KMS-11 (cell line): ENCODE measurements around the gene FKBP8.

ENCODE experiments used
- H2AFZ ChIP-seq: fragments of 200-600 bp; sonication (generic); 2 replicates; pipeline ENCODE4 v1.6.1; 2016; ENCODE audit warnings: antibody characterized with exemption, mixed run types, low read depth
- H3K27ac ChIP-seq: fragments of 200-600 bp; sonication (generic); 2 replicates; pipeline ENCODE4 v1.6.1; 2016; ENCODE audit warnings: mild to moderate bottlenecking, mixed run types
- H3K27me3 ChIP-seq: fragments of 200-600 bp; sonication (generic); 2 replicates; pipeline ENCODE4 v1.6.1; 2017; ENCODE audit warnings: mild to moderate bottlenecking, low read depth, mixed run types, moderate library complexity; ENCODE audit not compliant: insufficient read depth
- H3K36me3 ChIP-seq: fragments of 200-600 bp; sonication (generic); 2 replicates; pipeline ENCODE4 v1.6.1; 2017; ENCODE audit warnings: mild to moderate bottlenecking, mixed run types; ENCODE audit not compliant: insufficient read depth
- H3K4me1 ChIP-seq: fragments of 200-600 bp; sonication (generic); 2 replicates; pipeline ENCODE4 v1.6.1; 2016; ENCODE audit warnings: mild to moderate bottlenecking, low read depth, mixed run types; ENCODE audit not compliant: poor library complexity, severe bottlenecking
- H3K4me2 ChIP-seq: fragments of 200-600 bp; sonication (generic); 2 replicates; pipeline ENCODE4 v1.7.0; 2016; ENCODE audit warnings: mild to moderate bottlenecking, mixed run types
- H3K4me3 ChIP-seq: fragments of 200-600 bp; sonication (generic); IDR thresholded peaks from 2 replicates; pipeline ENCODE4 v1.6.1; 2017; ENCODE audit warnings: low read depth, low read length, mixed read lengths; ENCODE audit not compliant: insufficient read depth
- H3K79me2 ChIP-seq: fragments of 200-600 bp; sonication (generic); 2 replicates; pipeline ENCODE4 v1.6.1; 2016; ENCODE audit warnings: low read depth, mixed run types; ENCODE audit not compliant: insufficient read depth
- H3K9ac ChIP-seq: fragments of 200-600 bp; sonication (generic); 2 replicates; pipeline ENCODE4 v1.6.1; 2016; ENCODE audit warnings: mild to moderate bottlenecking, mixed run types
- H4K20me1 ChIP-seq: fragments of 200-600 bp; sonication (generic); 2 replicates; pipeline ENCODE4 v1.6.1; 2016; ENCODE audit warnings: mild to moderate bottlenecking, mixed run types; ENCODE audit not compliant: insufficient read depth
- TF ChIP-seq, protein P1 (sequence below): fragments of 200-600 bp; sonication (generic); conservative IDR thresholded peaks from 2 replicates; pipeline ENCODE4 v1.6.1; 2017; ENCODE audit warnings: low read depth, mild to moderate bottlenecking, antibody characterized with exemption, low read length, moderate library complexity, mixed read lengths

The FKBP8 gene

DNA sequence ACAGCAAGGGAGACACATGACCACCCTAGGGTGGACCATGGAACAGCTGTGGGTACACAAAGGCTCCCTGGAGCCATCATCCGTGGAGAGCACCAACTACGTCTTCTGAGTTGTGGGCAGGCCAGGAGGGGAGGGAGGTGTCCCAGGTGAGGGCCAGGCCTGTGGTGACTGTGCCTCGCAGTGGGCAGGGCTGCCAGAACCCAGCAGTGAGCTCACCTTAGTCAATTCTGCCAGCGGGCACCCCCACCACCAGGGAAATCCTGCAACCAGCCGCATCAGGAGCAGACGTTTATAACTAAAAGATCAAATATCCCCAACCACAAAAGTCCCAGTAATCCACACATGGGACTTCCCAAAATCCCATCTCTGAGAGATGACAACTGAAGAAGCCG, 41.1 kb downstream of the FKBP8 start:
- Histone ChIP-seq H3K4me3 (no peak overlapping the region), H3K9ac (no peak overlapping the region), H3K36me3 (no peaks in the 10 kb centered on the region), H3K4me1 (peaks cover 43% of the 10 kb centered on the region), H3K27me3 (no peaks in the 10 kb centered on the region), H4K20me1 (peaks cover 77% of the 10 kb centered on the region), H3K79me2 (peaks cover 100% of the 10 kb centered on the region), H3K4me2 (no peak overlapping the region), H3K27ac (no peak overlapping the region), H2AFZ (no peak overlapping the region)
- TF ChIP-seq, protein P1, sequence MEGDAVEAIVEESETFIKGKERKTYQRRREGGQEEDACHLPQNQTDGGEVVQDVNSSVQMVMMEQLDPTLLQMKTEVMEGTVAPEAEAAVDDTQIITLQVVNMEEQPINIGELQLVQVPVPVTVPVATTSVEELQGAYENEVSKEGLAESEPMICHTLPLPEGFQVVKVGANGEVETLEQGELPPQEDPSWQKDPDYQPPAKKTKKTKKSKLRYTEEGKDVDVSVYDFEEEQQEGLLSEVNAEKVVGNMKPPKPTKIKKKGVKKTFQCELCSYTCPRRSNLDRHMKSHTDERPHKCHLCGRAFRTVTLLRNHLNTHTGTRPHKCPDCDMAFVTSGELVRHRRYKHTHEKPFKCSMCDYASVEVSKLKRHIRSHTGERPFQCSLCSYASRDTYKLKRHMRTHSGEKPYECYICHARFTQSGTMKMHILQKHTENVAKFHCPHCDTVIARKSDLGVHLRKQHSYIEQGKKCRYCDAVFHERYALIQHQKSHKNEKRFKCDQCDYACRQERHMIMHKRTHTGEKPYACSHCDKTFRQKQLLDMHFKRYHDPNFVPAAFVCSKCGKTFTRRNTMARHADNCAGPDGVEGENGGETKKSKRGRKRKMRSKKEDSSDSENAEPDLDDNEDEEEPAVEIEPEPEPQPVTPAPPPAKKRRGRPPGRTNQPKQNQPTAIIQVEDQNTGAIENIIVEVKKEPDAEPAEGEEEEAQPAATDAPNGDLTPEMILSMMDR = no peak

DNA sequence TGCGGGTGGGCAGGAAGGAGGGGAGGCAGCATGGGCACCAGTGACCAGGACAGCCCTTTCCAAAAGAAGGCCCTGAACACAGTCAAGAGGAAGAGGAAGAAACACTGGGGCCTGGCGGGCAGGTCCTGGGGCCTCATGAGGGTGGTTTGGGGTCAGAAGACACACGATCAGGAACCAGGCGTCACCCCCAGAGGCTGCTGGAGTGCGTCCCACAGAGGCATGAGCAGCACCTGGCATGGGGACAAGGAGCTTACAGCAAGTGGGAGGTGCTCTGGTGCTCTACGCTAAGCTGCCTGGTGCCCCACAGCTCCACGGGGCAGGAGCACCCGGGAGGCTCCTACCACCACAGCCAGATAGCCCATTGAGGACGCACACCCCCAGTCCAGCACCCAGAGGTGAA, 41.5 kb downstream of the FKBP8 start:
- H3K4me2 ChIP-seq = no peak overlapping the region

DNA sequence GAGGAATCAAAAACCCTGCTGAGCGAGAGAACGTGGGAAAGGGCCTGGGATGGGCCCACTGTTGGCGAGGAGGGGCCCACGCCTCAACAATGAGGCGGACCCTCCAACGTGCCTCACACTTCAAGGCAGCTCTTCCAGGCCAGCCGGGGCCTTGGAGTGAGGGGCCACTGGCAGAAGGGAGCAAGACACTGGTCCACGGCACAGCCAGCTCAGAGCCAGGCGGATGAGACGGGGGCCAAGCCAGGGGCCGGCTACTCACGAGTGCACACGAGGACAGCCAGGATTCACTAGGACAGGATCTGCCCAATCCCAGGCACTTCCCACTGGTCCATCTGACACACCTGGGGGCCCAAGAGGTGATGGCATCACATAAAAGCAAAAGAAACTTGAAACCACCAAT, 42.0 kb downstream of the FKBP8 start:
- Histone ChIP-seq H3K9ac (no peak overlapping the region), H3K79me2 (peaks cover 100% of the 10 kb centered on the region), H3K4me3 (no peak overlapping the region), H4K20me1 (peaks cover 77% of the 10 kb centered on the region), H3K36me3 (no peaks in the 10 kb centered on the region), H2AFZ (no peak overlapping the region), H3K4me2 (no peak overlapping the region), H3K4me1 (peaks cover 45% of the 10 kb centered on the region), H3K27ac (no peak overlapping the region), H3K27me3 (no peaks in the 10 kb centered on the region)
- TF ChIP-seq, protein P1 = no peak

More for the DNA sequence above, 41.5 kb downstream of the FKBP8 start:
- H3K27ac ChIP-seq = no peak overlapping the region
- no peak overlapping the region for H2AFZ ChIP-seq
- no peak overlapping the region for H3K9ac ChIP-seq
- H3K4me3 ChIP-seq = no peak overlapping the region
- H3K79me2 ChIP-seq = peaks cover 100% of the 10 kb centered on the region
- H3K4me1 ChIP-seq = peaks cover 43% of the 10 kb centered on the region
- peaks cover 77% of the 10 kb centered on the region for H4K20me1 ChIP-seq
- TF ChIP-seq, protein P1 = no peak
- no peaks in the 10 kb centered on the region for H3K36me3 ChIP-seq
- no peaks in the 10 kb centered on the region for H3K27me3 ChIP-seq

DNA sequence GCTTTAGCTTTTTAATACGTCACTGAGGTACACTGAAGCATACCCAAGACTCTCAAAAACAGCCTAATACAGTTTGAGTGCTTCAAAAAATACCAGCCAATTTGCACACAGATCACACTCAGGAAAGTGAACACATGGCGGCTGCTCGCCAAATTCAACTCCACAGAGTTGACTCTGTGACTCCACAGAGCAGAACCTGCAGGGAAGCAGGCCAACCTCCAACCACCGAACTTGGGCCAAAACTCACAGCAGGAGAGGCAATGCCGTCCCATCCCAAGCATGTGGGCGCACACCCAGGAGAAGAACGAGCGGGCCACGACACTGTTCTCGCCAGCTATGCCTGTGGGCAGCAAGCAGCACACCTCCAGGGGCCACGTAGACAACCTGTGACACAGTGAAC, 42.6 kb downstream of the FKBP8 start:
- H3K36me3 ChIP-seq = no peaks in the 10 kb centered on the region
- H3K79me2 ChIP-seq = peaks cover 100% of the 10 kb centered on the region
- H3K27ac ChIP-seq = no peak overlapping the region
- H3K9ac ChIP-seq = no peak overlapping the region
- H2AFZ ChIP-seq = no peak overlapping the region
- no peak overlapping the region for H3K4me2 ChIP-seq
- TF ChIP-seq, protein P1 = no peak
- peaks cover 51% of the 10 kb centered on the region for H3K4me1 ChIP-seq
- H3K27me3 ChIP-seq = no peaks in the 10 kb centered on the region
- H3K4me3 ChIP-seq = no peak overlapping the region
- H4K20me1 ChIP-seq = peaks cover 80% of the 10 kb centered on the region
